ENCODE data around the gene CD69.

CD69 gene

GRCh38 chr12:9760699-9761418, at the start of gene CD69:
Gene CD69 (minus strand): TSS chr12:9760901. CDS start chr12:9760820, 81 bp downstream.
- Mint-ChIP-seq H3K9me3 (no peaks in the 10 kb centered on the region), H3K4me1 (peaks cover 39% of the 10 kb centered on the region), H3K36me3 (peaks cover 77% of the 10 kb centered on the region), H3K4me3 (peak within 1 kb of the TSS; percentile 81), H3K27ac (peak within 1 kb of the TSS; percentile 95)
- ATAC-seq: peak; percentile 72
- peak; percentile 53 to 90 for DNase-seq (ENCODE audit: low spot score in 2 of 2)

GRCh38 chr12:9809866-9810265, 49.2 kb upstream of the CD69 start:
- ATAC-seq (no peak), DNase-seq (ENCODE audit: low spot score in 2 of 2) (no peak)
- peaks cover 13% of the 10 kb centered on the region for H3K4me1 Mint-ChIP-seq
- H3K27ac Mint-ChIP-seq: no peak overlapping the region
- H3K36me3 Mint-ChIP-seq: no peaks in the 10 kb centered on the region
- no peaks in the 10 kb centered on the region for H3K9me3 Mint-ChIP-seq
- no peak overlapping the region for H3K4me3 Mint-ChIP-seq

- H3K36me3 Mint-ChIP-seq: no peaks in the 10 kb centered on the region
- ATAC-seq: no peak
Measured at GRCh38 chr12:9809338-9809737, 48.6 kb upstream of the CD69 start.

GRCh38 chr12:9808504-9808903, 47.8 kb upstream of the CD69 start:
- H3K4me1 Mint-ChIP-seq: peaks cover 4% of the 10 kb centered on the region
- no peak overlapping the region for H3K27ac Mint-ChIP-seq
- no peaks in the 10 kb centered on the region for H3K9me3 Mint-ChIP-seq
- H3K36me3 Mint-ChIP-seq: no peaks in the 10 kb centered on the region
- DNase-seq (ENCODE audit: low spot score in 2 of 2): no peak
- ATAC-seq: no peak
- H3K4me3 Mint-ChIP-seq: no peak overlapping the region

More at GRCh38 chr12:9809338-9809737, 48.6 kb upstream of the CD69 start:
- no peak for DNase-seq (ENCODE audit: low spot score in 2 of 2)
- H3K27ac Mint-ChIP-seq: no peak overlapping the region
- no peak overlapping the region for H3K4me3 Mint-ChIP-seq
- H3K4me1 Mint-ChIP-seq: peaks cover 13% of the 10 kb centered on the region
- H3K9me3 Mint-ChIP-seq: no peaks in the 10 kb centered on the region

- no peak for DNase-seq (ENCODE audit: low spot score in 2 of 2)
- Mint-ChIP-seq H3K4me3 (no peak overlapping the region), H3K4me1 (peaks cover 4% of the 10 kb centered on the region), H3K27ac (no peak overlapping the region), H3K9me3 (no peaks in the 10 kb centered on the region), H3K36me3 (no peaks in the 10 kb centered on the region)
- ATAC-seq: no peak
Measured at GRCh38 chr12:9806714-9807113, 46.0 kb upstream of the CD69 start.

- no peak for ATAC-seq
- H3K9me3 Mint-ChIP-seq: no peaks in the 10 kb centered on the region
- H3K4me1 Mint-ChIP-seq: peaks cover 4% of the 10 kb centered on the region
- no peak overlapping the region for H3K4me3 Mint-ChIP-seq
- H3K27ac Mint-ChIP-seq: no peak overlapping the region
- H3K36me3 Mint-ChIP-seq: no peaks in the 10 kb centered on the region
- DNase-seq (ENCODE audit: low spot score in 2 of 2): no peak
Measured at GRCh38 chr12:9805883-9806282, 45.2 kb upstream of the CD69 start.

GRCh38 chr12:9799961-9800360, 39.3 kb upstream of the CD69 start:
- no peak for DNase-seq (ENCODE audit: low spot score in 2 of 2)
- no peak overlapping the region for H3K27ac Mint-ChIP-seq
- no peaks in the 10 kb centered on the region for H3K9me3 Mint-ChIP-seq
- H3K4me3 Mint-ChIP-seq: no peak overlapping the region
- peaks cover 11% of the 10 kb centered on the region for H3K36me3 Mint-ChIP-seq
- peaks cover 27% of the 10 kb centered on the region for H3K4me1 Mint-ChIP-seq
- ATAC-seq: no peak

- H3K4me1 Mint-ChIP-seq: peaks cover 45% of the 10 kb centered on the region
- peaks cover 3% of the 10 kb centered on the region for H3K9me3 Mint-ChIP-seq
- peak; percentile 28 to 68 for DNase-seq (ENCODE audit: low spot score in 2 of 2)
- H3K27ac Mint-ChIP-seq: peak overlapping the region; percentile 78
- peak; percentile 96 for ATAC-seq
- peaks cover 17% of the 10 kb centered on the region for H3K36me3 Mint-ChIP-seq
- H3K4me3 Mint-ChIP-seq: peak overlapping the region; percentile 22
Measured at GRCh38 chr12:9797722-9798619, 37.3 kb upstream of the CD69 start.

- Mint-ChIP-seq H3K9me3 (peaks cover 3% of the 10 kb centered on the region), H3K4me1 (peaks cover 48% of the 10 kb centered on the region), H3K27ac (peak overlapping the region; percentile 78), H3K4me3 (peak overlapping the region; percentile 63), H3K36me3 (peaks cover 17% of the 10 kb centered on the region)
- no peak for DNase-seq (ENCODE audit: low spot score in 2 of 2)
- no peak for ATAC-seq
Measured at GRCh38 chr12:9796971-9797370, 36.3 kb upstream of the CD69 start.

- DNase-seq (ENCODE audit: low spot score in 2 of 2) (no peak), ATAC-seq (peak; percentile 62)
- peaks cover 51% of the 10 kb centered on the region for H3K4me1 Mint-ChIP-seq
- H3K4me3 Mint-ChIP-seq: peak overlapping the region; percentile 63
- peaks cover 17% of the 10 kb centered on the region for H3K36me3 Mint-ChIP-seq
- H3K9me3 Mint-ChIP-seq: peaks cover 3% of the 10 kb centered on the region
- peak overlapping the region; percentile 78 for H3K27ac Mint-ChIP-seq
Measured at GRCh38 chr12:9796346-9796745, 35.6 kb upstream of the CD69 start.

GRCh38 chr12:9795945-9796344, 35.2 kb upstream of the CD69 start:
- peak overlapping the region; percentile 78 for H3K27ac Mint-ChIP-seq
- DNase-seq (ENCODE audit: low spot score in 2 of 2): no peak
- peaks cover 3% of the 10 kb centered on the region for H3K9me3 Mint-ChIP-seq
- no peak for ATAC-seq
- H3K4me1 Mint-ChIP-seq: peaks cover 51% of the 10 kb centered on the region
- peaks cover 17% of the 10 kb centered on the region for H3K36me3 Mint-ChIP-seq
- peak overlapping the region; percentile 63 for H3K4me3 Mint-ChIP-seq

- Mint-ChIP-seq H3K27ac (peak overlapping the region; percentile 78), H3K4me3 (peak overlapping the region; percentile 63), H3K9me3 (peaks cover 6% of the 10 kb centered on the region), H3K4me1 (peaks cover 51% of the 10 kb centered on the region), H3K36me3 (peaks cover 17% of the 10 kb centered on the region)
- peak; percentile 57 for ATAC-seq
- DNase-seq (ENCODE audit: low spot score in 2 of 2): no peak
Measured at GRCh38 chr12:9794484-9795093, 33.9 kb upstream of the CD69 start.

GRCh38 chr12:9793779-9794395, 33.2 kb upstream of the CD69 start:
- DNase-seq (ENCODE audit: low spot score in 2 of 2) (no peak), ATAC-seq (no peak)
- Mint-ChIP-seq H3K9me3 (peaks cover 6% of the 10 kb centered on the region), H3K4me3 (peak overlapping the region; percentile 63), H3K4me1 (peaks cover 51% of the 10 kb centered on the region), H3K27ac (peak overlapping the region; percentile 78), H3K36me3 (peaks cover 17% of the 10 kb centered on the region)

GRCh38 chr12:9792961-9793617, 32.4 kb upstream of the CD69 start:
- H3K36me3 Mint-ChIP-seq: peaks cover 17% of the 10 kb centered on the region
- ATAC-seq (peak; percentile 60), DNase-seq (ENCODE audit: low spot score in 2 of 2) (no peak)
- peaks cover 6% of the 10 kb centered on the region for H3K9me3 Mint-ChIP-seq
- peak overlapping the region; percentile 63 for H3K4me3 Mint-ChIP-seq
- H3K27ac Mint-ChIP-seq: peak overlapping the region; percentile 78
- peaks cover 48% of the 10 kb centered on the region for H3K4me1 Mint-ChIP-seq
